K562 (cell line): Measurements from ENCODE around the gene SKOR1. TPM values are rescaled to one million over a fixed set of nuclear protein-coding genes. Genes with fewer than 3 reads are reported as not detected.

ENCODE experiments used
- C11orf30 ChIP-seq: fragments of 450-650 bp; IDR thresholded peaks from 2 replicates; pipeline ENCODE4 v1.6.1; 2016; ENCODE audit warnings: low read depth, mild to moderate bottlenecking
- DPF2 ChIP-seq: fragments of 450-650 bp; IDR thresholded peaks from 2 replicates; pipeline ENCODE4 v1.6.1; 2016
- GATA2 ChIP-seq: sonication (generic); formaldehyde crosslinking; IDR thresholded peaks from 2 replicates; pipeline ENCODE4 v1.4.0; 2020; ENCODE audit warnings: mild to moderate bottlenecking, missing genetic modification reagents
- GATAD2A ChIP-seq: fragments of 450-650 bp; IDR thresholded peaks from 2 replicates; pipeline ENCODE4 v1.6.1; 2017
- HMBOX1 ChIP-seq: sonication (generic); IDR thresholded peaks from 2 replicates; pipeline ENCODE4 v1.6.1; 2016
- JUND ChIP-seq, 2 experiments: IDR thresholded peaks; 2 replicates in 1 of 2; 3 replicates in 1 of 2; pipeline ENCODE4 v1.6.1; 2011; ENCODE audit warnings: borderline replicate concordance in 2 of 2, low read depth in 2 of 2, low read length in 2 of 2, improper control_type of control experiment in 1 of 2, missing biosample characterization in 1 of 2, missing genetic modification characterization in 1 of 2, missing genetic modification reagents in 1 of 2
- LCOR ChIP-seq: sonication (generic); formaldehyde crosslinking; IDR thresholded peaks from 2 replicates; pipeline ENCODE4 v1.8.0; 2022; ENCODE audit warnings: mild to moderate bottlenecking, missing genetic modification reagents
- MAFG ChIP-seq: fragments of 450-650 bp; conservative IDR thresholded peaks from 2 replicates; pipeline ENCODE4 v1.6.1; 2016; ENCODE audit warnings: missing genetic modification characterization, missing compliant biosample characterization
- MAFK ChIP-seq: IDR thresholded peaks from 2 replicates; pipeline ENCODE4 v1.6.1; 2011; ENCODE audit warnings: low read length, improper control_type of control experiment
- NCOA1 ChIP-seq: fragments of 450-650 bp; IDR thresholded peaks from 2 replicates; pipeline ENCODE4 v1.6.1; 2016; ENCODE audit warnings: low read depth
- NRF1 ChIP-seq, 2 experiments: fragments of 450-650 bp; IDR thresholded peaks in 1 of 2; conservative IDR thresholded peaks in 1 of 2; 2 replicates each; pipeline ENCODE4 v1.6.1; 2014; ENCODE audit warnings: mild to moderate bottlenecking in 2 of 2
- OTX1 ChIP-seq: fragments of 450-650 bp; formaldehyde crosslinking; IDR thresholded peaks from 2 replicates; pipeline ENCODE4 v1.4.0; 2022; ENCODE audit warnings: mild to moderate bottlenecking
- PKNOX1 ChIP-seq: fragments of 450-650 bp; IDR thresholded peaks from 2 replicates; pipeline ENCODE4 v1.6.1; 2016
- SMAD2 ChIP-seq: fragments of 150-350 bp; IDR thresholded peaks from 2 replicates; pipeline ENCODE4 v1.6.1; 2014; ENCODE audit warnings: low read depth, mild to moderate bottlenecking, low read length
- SMARCA4 ChIP-seq: fragments of 450-650 bp; IDR thresholded peaks from 2 replicates; pipeline ENCODE4 v1.6.1; 2016
- SMARCE1 ChIP-seq: fragments of 450-650 bp; IDR thresholded peaks from 2 replicates; pipeline ENCODE4 v1.7.1; 2016; ENCODE audit warnings: mild to moderate bottlenecking
- SOX6 ChIP-seq: fragments of 450-650 bp; IDR thresholded peaks from 2 replicates; pipeline ENCODE4 v1.6.1; 2014; ENCODE audit warnings: mild to moderate bottlenecking
- SRF ChIP-seq, 2 experiments: fragments of 250-450, 450-650 bp in 1 of 2; sonication (Bioruptor Pico) in 1 of 2; sonication (generic) in 1 of 2; formaldehyde crosslinking; IDR thresholded peaks; 2 replicates each; pipeline versions ENCODE4 v1.5.0 to v1.5.1; 2020 to 2022; ENCODE audit warnings: mild to moderate bottlenecking in 1 of 2, missing genetic modification reagents in 1 of 2
- STAT5A ChIP-seq: IDR thresholded peaks from 2 replicates; pipeline ENCODE4 v1.6.1; 2012; ENCODE audit warnings: low read length, inconsistent platforms, borderline replicate concordance
- TCF15 ChIP-seq: fragments of 250-450 bp; sonication (Bioruptor Pico); IDR thresholded peaks from 2 replicates; pipeline ENCODE4 v1.8.0; 2022; ENCODE audit warnings: moderate library complexity, mild to moderate bottlenecking, inconsistent platforms
- TCF3 ChIP-seq: sonication (generic); formaldehyde crosslinking; IDR thresholded peaks from 2 replicates; pipeline ENCODE4 v1.4.0; 2020; ENCODE audit warnings: mild to moderate bottlenecking, missing genetic modification reagents
- YY1 ChIP-seq, 3 experiments: IDR thresholded peaks; 2 replicates each; pipeline ENCODE4 v1.6.1; 2011; ENCODE audit warnings: low read length in 2 of 3, mild to moderate bottlenecking in 2 of 3, moderate library complexity in 2 of 3, borderline replicate concordance in 1 of 3, control low read depth in 1 of 3, low read depth in 1 of 3; ENCODE audit not compliant: insufficient read depth in 3 of 3, insufficient replicate concordance in 2 of 3, control insufficient read depth in 1 of 3, insufficient read length in 1 of 3; ENCODE audit errors: extremely low read depth in 1 of 3
- ZBTB5 ChIP-seq: fragments of 450-650 bp; IDR thresholded peaks from 2 replicates; pipeline ENCODE4 v1.6.1; 2017; ENCODE audit warnings: antibody characterized with exemption
- ZNF507 ChIP-seq: conservative IDR thresholded peaks from 2 replicates; pipeline ENCODE4 v1.6.1; 2017; ENCODE audit warnings: missing genetic modification characterization, missing compliant biosample characterization
- polyA plus RNA-seq, 8 experiments: library from polyadenylated mRNA; depleted of rRNA in 4 of 8; stranded (reverse) in 5 of 8; unstranded in 3 of 8; fragments of >200 nt; fragmentation: Nextera tagmentation in 2 of 8; fragmentation: Illumina TruSeq in 1 of 8; extraction: Ambion mirVana in 2 of 8; extraction: Trizol in 1 of 8; gene quantifications; 2 replicates each; pipeline versions ENCODE4 v1.2.1 to v1.2.3, GENCODE V29; 2011 to 2014; ENCODE audit warnings: inconsistent platforms in 1 of 8, missing spikeins in 1 of 8
- total RNA-seq, 7 experiments: library from RNA; depleted of rRNA in 6 of 7; stranded (reverse); fragments of >200 nt in 6 of 7; fragmentation: Illumina TruSeq in 2 of 7; extraction: Trizol in 2 of 7; gene quantifications; 2 replicates each; pipeline versions ENCODE4 v1.2.1 to v1.2.3, GENCODE V29; 2011 to 2021; ENCODE audit warnings: low replicate concordance in 1 of 7

Gene SKOR1
- total and polyA plus RNA-seq, 9 of the 15 experiments (the other 6 are each of a cell fraction or from before 2014, with no cell fraction given), result 0.04 to 0.41 (median 0.09) TPM; not detected in 3

GRCh38 chr15:67779549-67780111 lies 45.7 kb upstream of the SKOR1 start (continued):
- TF ChIP-seq C11orf30 (peak; percentile 79), TCF3 (no peak), SMARCE1 (peak; percentile 53; the same call in 1 of the 2 replicates), SRF (CRISPR knock-in tag; IDR thresholded peaks at IDR 0.05) (peak in 1 of 2 experiments; percentile 64; a peak in 1 of 4 replicates), GATAD2A (no peak), JUND (IDR thresholded peaks at IDR 0.05; ENCODE audit: borderline replicate concordance, low read depth, low read length) (peak; percentile 56; the same call in 1 of the 2 replicates), JUND (tag; IDR thresholded peaks at IDR 0.05; ENCODE audit: borderline replicate concordance, low read depth, low read length) (peak; percentile 62; the same call in 2 of the 3 replicates), LCOR (CRISPR knock-in tag) (0 out of 2 replicates have a peak, but pooled peaks have one; percentile 37), TCF15 (CRISPR knock-in tag) (no peak), ZBTB5 (no peak), GATA2 (CRISPR knock-in tag) (0 out of 2 replicates have a peak, but pooled peaks have one; percentile 29), OTX1 (CRISPR knock-in tag) (no peak), DPF2 (peak; percentile 41; the same call in 1 of the 2 replicates), SMAD2 (no peak), SMARCA4 (peak; percentile 57; the same call in 1 of the 2 replicates), NCOA1 (no peak), STAT5A (no peak), NRF1 (conservative IDR thresholded peaks at IDR 0.05 in 1 of 2, IDR thresholded peaks at IDR 0.05 in 1 of 2) (peak; percentile 15 to 47; a peak in 3 of 4 replicates), MAFG (tag) (peak; percentile 71), MAFK (peak; percentile 65), SOX6 (peak; percentile 38; the same call in 1 of the 2 replicates), ZNF507 (tag) (no peak), PKNOX1 (0 out of 2 replicates have a peak, but pooled peaks have one; percentile 28), YY1 (IDR thresholded peaks at IDR 0.05; ENCODE audit: borderline replicate concordance in 1 of 3, control insufficient read depth in 1 of 3, extremely low read depth in 1 of 3, insufficient read depth in 3 of 3, insufficient read length in 1 of 3, insufficient replicate concordance in 2 of 3, low read depth in 1 of 3, low read length in 2 of 3) (no peak), HMBOX1 (0 out of 2 replicates have a peak, but pooled peaks have one; percentile 51)
